Transverse colon (tissue), 4 donors: ENCODE results near the gene TRIM46.
A peak's percentile ranks its signal among the peaks of the same experiment; 100 is the strongest.

Source experiments
- EP300 ChIP-seq: sonication (generic); formaldehyde crosslinking; IDR thresholded peaks from one replicate; pipeline ENCODE4 v1.6.1; 2017; ENCODE audit warnings: antibody characterized with exemption, low read depth
- POLR2A ChIP-seq: fragments of 450-650 bp; IDR thresholded peaks from one replicate; pipeline ENCODE4 v1.6.1; 2016; ENCODE audit warnings: antibody characterized with exemption, mild to moderate bottlenecking, moderate library complexity
- POLR2AphosphoS5 ChIP-seq, 3 donors: sonication (generic); formaldehyde crosslinking; IDR thresholded peaks; one replicate each; pipeline ENCODE4 v1.6.1; 2016; ENCODE audit warnings: antibody characterized with exemption in 3 of 3
- TF ChIP-seq, protein P1 (sequence below), 5 experiments: fragments of 200-600 bp in 3 of 5; fragments of 450-650 bp in 2 of 5; sonication (generic) in 3 of 5; IDR thresholded peaks; 1 replicate in 2 of 5; 2 replicates in 3 of 5; pipeline ENCODE4 v1.5.1; 2016 to 2017; ENCODE audit warnings: antibody characterized with exemption in 5 of 5, inconsistent platforms in 3 of 5, mild to moderate bottlenecking in 2 of 5, moderate library complexity in 1 of 5

DNA sequence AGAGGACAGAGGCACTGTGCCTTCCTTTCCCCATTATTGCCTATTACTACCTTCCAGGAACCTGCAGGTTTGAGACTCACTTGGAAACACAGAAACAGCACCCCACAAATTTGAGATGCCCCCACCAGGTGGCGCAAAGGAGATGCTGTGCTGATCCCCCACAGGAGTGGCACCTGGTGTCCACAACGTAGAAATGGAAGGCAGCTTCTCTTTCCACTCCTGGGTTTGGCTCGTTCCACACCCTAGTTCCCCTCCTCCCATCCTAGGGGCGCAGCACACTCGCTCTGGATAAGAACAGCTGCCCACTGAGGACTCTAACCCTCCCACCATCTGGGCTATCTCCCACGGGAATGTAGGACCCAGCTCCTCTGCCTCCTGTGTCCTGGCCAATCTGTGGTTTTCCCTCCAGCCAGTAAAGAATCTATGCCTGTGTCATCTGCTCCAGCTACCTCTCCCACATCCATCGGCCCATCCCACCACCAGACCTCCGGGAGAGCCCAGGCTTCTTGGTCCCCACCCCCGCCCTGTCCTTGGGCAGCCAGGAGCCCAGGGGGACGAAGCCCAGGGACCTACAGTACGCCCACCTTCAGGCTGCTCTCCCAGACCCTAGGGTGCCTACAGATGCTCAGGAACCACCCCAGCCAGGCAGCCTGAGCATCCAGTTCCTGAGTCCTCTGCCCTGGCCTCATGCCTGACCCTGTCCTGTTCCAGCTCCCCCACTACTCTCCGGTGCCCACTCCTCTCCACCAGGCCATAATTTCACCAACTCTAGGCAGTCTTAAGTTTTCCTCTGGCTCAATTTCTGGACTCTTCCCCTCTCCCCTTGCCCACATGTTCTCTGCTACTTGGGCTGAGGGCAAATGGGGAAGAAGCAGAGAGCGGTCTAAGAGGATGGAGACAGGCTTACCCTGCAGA, 33.5 kb downstream of the TRIM46 start:
- TF ChIP-seq POLR2A (no peak), EP300 (no peak), POLR2AphosphoS5 (IDR thresholded peaks at IDR 0.05) (peak in 1 of 3 donors; percentile 44)
- TF ChIP-seq, protein P1, sequence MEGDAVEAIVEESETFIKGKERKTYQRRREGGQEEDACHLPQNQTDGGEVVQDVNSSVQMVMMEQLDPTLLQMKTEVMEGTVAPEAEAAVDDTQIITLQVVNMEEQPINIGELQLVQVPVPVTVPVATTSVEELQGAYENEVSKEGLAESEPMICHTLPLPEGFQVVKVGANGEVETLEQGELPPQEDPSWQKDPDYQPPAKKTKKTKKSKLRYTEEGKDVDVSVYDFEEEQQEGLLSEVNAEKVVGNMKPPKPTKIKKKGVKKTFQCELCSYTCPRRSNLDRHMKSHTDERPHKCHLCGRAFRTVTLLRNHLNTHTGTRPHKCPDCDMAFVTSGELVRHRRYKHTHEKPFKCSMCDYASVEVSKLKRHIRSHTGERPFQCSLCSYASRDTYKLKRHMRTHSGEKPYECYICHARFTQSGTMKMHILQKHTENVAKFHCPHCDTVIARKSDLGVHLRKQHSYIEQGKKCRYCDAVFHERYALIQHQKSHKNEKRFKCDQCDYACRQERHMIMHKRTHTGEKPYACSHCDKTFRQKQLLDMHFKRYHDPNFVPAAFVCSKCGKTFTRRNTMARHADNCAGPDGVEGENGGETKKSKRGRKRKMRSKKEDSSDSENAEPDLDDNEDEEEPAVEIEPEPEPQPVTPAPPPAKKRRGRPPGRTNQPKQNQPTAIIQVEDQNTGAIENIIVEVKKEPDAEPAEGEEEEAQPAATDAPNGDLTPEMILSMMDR (IDR thresholded peaks at IDR 0.05) = peak; percentile 83 to 96 (median 90)
